Stimulated activated CD4-positive, alpha-beta T cell treated with anti-CD3 and anti-CD28 coated beads, Interleukin-4, amount 100 ng/mL, for 24 hours (primary cell): ENCODE measurements around the gene DISC1.
"Not testable (repeated sequence)": the region's sequence is repeated elsewhere in the genome, so short reads cannot be mapped to it uniquely, and the experiment has no call there.

Experiments
- DNase-seq: peaks from one replicate; pipeline ENCODE4 v3.0.0-alpha.2; 2020

Gene DISC1

DNA sequence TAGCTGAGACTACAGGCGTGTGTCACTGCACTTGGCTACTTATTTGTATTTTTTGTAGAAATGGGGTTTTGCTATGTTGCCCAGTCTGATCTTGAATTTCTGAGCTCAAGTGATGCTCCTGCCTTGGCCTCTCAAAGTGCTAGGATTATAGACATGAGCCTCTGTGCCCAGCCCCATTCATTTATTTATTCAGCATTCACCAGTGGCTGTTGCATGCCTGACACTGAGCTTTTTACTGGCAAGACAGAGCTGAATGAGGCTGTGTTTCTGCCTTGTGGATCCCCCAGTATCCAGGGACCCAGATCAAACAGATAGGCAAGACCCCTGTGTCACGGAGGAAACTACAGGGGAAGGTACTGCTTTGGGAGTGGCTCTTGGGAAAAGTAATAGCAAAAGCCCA, 109.4 kb downstream of the DISC1 start:
- DNase-seq = no peak

DNA sequence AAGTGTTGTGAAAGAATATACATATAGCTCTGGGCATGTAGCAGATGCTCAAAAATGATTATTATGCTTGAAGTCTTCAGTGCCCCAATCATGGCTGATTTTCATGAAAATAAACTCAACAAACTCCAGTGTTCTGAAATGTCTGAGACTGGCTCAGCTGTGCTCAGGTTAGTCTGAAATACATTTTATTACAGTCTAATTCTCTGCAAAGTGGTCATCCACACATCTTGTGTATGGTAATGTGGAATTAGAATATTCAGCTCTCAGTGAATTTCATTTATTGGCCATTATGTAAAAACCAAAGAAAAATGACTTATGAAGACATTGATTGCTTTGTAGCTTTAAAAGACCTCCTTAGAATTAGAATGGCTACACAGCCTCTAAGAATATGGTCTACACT, 109.9 kb downstream of the DISC1 start:
- no peak for DNase-seq

DNA sequence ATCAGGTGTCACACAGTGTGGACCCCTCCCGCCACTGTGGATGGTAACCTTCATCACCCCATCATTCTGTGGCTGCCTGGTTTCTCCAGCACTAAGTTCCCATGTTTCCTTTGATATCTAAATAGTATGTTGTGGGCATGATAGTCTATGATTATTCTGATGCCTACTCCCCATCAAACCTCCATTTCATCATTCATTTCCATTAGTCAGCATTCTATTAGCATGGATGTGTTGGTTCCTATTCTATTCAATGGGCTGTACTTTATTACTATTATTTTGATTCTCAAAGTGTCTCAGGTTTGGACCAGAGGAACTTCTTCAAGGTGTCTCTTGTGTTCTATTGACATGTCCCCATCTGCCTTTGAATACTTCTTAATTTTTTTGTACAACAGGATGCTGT, 112.0 kb downstream of the DISC1 start:
- DNase-seq = no peak

DNA sequence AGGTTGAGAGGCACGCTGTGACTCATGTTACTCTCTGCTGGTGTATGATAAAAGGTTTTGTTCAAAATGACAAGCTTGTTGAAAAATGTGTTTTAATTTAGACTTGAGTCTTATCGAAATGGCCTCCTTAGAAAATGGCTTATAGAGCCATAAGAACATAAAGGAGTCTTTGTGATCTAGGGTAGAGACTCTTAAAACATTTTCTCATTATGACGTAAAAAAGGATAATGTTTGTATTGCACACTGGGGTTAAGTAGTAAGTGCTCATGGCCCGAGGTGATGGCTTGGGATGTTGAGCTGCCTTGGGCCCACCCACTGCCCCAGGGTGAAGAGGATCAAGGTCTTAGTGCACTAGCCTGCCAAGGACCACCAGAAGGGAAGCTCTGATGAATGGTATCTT, 117.4 kb downstream of the DISC1 start:
- DNase-seq = no peak

DNA sequence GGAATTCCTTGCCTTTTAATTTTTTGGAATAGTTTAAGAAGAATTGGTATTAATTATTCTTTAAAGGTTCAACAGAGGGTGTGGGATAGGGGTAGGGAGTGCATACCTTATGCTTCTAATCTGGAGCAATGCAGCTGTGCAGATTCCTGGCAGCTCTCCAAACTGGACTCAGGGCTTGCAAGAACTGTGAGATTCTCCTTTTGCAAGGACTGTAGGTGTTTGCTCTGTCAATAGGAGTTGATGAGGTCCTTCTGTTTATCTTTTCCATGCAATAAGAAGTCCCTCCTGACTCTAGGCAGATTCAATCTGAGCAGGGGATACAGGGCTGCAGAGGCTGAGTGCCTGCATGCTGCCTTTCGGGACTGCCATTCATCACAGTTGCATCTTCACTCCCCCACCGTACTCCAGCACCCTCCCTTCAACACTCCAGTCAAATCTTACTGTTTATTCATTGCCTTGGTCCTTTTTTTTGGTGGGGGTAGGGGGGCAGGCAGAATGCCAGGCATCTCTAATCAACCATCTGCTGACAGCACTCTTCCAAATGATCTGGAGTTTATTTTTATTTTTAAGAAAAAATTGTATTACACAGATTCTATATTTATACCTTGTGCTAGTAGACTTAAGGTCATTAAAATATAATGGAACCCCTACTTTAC, 122.3 kb downstream of the DISC1 start:
- DNase-seq = no peak

DNA sequence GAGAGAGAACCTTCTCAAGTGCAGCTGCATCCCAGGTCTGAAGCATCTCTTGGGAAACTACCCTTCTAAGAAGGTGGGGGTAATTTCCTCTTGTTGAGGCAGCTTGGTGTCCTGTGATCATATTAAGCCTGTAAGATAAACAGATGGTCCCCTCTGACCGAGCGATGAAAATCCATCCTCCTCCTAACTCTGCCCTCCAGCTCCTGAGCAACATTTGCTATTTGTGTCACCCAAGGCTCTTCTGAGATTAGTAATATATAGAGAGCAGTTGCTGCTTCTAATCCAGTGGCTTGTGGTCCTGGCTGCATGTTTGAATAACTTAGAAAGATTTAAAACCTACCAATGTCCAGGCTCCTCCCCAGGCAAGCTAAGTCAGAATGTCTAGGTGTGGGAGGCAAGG, 123.7 kb downstream of the DISC1 start:
- DNase-seq = no peak

DNA sequence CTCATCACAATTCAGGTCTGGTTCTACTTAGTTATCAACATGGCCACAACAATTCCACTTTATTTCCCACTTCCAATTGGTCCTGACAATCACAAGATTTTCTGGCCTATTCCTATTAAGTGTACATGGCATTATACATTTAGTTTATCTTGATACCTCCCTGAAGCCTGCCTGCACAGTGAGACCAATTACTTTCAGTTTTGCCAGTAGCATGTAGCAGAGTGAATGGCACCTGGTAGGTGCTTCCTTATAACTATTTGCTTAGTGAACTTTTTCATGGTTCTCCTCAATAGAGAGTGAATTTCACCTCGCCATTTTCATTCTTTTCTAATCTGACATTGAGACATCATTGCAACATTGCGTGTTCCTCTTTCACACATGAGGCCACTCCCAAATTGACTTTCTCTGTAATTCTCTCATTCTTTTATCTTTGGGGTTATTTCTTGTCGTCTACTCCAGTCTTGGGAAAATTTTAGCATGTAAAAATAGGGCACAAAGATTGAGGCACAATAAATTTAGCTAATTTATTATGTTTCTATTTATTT, 124.3 kb downstream of the DISC1 start:
- no peak for DNase-seq

DNA sequence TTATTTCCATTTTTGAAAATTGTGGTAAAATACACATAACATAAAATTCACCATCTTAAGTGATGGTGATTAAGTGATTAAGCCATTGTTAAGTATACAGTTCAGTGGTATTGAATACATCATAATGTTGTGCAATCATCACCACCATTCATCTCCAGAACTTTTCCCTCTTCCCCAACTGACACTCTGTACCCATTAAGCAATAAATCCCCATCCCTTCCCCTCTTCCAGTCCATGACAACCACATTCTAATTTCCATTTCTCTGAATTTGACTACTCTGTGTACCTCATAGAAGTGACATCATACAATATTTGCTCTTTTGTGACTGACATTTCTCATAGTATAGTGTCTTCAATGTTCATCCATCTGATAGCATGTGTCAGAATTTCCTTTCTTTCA, 124.8 kb downstream of the DISC1 start:
- DNase-seq = no peak

DNA sequence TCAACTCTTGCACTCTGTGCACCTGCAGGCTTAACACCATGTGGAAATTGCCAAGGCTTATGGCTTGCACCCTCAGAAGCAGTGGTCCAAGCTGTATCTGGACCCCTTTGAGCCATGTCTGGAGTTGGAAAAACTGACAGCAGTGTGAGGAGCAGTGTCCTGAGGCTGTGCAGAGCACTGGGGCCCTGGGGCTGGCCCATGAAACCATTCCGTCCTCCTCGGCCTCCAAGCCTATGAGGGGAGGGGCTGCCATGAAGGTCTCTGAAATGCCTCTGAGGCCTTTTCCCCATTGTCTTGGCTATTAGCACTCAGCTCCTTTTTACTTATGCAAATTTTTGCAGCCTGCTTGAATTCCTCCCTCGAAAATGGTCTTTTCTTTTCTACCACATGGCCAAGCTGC, 126.7 kb downstream of the DISC1 start:
- no peak for DNase-seq

DNA sequence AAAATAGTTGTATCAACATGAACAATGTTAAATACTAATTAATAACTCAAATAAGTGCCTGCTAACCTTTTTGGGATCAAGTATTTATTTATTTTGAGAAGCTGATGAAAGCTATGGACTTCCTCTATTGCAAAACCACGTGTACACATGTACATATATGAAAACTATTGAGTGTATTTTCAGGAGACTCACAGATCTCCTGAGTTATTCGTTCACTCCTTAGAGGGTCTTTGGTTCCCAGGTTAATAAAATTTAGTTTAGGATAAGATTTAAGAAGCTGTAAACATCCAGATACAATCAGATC, 130.5 kb downstream of the DISC1 start:
- DNase-seq = no peak

DNA sequence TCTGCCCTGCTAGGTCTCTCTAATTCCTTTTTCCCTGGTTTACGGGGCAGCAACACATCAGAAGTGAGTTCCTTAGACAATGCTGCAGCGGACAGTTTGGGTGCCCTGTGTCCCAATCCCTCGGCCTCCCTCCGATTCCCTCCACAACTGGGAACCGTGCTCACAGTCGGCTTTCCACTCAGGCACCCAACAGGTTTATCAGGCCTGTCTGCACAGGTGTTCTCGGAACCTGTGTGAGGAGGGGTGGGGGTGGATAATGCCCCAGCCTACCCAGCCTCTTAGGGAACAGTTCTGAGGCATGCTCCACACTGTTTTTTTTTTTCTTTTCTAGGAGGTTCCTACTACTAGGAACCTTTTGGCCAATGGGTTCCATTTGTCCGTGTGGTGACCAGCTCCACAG, 131.2 kb downstream of the DISC1 start:
- DNase-seq = no peak

DNA sequence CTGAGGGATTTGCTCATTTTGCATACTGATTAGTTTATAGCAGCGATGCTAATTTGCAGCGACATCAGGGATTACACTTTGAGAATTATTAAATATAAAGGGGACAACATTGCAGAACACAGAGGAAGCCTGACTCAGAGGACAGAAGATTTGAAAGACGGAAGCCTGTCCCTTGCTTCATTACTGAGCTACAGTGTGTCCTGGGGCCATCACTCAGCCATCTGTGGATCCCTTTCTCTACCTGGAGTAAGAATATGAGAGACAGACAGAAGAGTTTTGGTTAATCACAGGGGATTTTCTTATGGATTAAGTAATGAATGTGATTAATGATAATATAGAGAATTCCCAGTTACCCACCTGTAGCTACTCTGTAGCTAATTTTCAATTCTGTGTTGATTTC, 134.7 kb downstream of the DISC1 start:
- no peak for DNase-seq

DNA sequence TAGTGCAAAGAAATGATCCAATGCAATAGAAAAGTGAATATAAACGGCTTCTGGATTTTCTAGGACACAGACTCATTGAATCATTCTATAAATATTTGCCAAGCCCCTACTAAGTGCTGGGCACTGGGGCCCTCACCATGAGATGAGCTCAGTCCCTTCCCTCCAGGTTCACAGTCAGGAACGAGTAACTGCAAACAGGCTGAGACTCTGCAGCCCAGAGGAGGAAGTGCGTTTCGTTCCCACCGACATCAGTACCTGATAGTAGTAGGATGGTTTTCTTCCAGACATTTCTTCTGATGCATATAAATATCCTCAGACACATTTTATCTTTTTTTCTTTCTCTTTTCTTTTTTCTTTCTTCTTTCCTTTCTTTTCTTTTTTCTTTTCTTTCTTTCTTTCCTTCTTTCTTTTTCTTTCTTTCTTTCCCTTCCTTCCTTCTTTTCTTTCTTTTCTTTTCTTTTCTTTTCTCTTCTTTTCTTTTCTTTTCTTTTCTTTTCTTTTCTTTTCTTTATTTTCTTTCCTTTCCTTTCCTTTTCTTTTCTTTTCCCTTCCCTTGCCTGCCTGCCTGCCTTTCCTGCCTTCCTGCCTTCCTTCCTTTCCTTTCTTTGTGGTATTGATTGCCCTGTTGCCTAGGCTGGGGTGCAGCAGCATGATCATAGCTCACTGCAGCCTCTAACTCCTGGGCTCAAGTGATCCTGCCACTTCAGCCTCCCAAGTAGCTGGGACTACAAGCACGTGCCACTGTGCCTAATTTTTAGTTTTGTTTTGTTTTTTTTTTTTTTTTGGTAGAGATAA, 135.4 kb downstream of the DISC1 start:
- DNase-seq = no peak

DNA sequence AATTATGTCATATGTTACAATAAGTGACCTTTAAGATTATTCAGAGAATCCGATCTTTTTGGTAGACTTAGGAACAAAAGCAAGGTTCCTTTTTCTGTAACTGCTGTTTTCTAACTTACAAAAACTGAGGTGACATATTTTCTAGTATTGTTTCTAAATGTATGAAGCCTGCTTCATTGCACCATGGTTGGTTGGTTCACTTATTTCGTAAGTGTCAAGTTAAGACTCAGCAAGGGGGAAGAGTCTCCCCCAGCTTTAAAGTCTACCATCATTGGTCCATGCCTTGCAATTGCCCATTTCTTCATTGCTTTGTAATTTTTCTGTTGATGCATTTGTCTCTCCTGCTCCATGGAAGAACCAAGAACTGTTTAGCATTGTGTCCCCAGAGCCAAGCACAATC, 136.9 kb downstream of the DISC1 start:
- no peak for DNase-seq

DNA sequence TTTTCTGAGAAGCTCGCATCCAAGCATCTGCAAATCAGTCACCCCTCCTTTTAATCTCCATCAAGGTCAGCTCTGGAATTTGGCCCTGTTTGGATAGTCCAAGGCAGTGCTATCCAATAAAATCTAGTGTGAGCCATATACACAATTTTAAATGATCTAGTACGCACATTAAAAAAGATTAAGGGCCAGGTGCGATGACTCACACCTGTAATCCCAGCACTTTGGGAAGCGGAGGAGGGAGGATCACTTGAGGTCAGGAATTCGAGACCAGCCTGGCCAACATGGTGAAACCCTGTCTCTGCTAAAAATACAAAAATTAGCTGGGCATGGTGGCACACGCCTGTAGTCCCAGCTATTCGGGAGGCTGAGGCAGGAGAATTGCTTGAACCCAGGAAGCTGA, 139.2 kb downstream of the DISC1 start:
- not testable (repeated sequence) for DNase-seq

DNA sequence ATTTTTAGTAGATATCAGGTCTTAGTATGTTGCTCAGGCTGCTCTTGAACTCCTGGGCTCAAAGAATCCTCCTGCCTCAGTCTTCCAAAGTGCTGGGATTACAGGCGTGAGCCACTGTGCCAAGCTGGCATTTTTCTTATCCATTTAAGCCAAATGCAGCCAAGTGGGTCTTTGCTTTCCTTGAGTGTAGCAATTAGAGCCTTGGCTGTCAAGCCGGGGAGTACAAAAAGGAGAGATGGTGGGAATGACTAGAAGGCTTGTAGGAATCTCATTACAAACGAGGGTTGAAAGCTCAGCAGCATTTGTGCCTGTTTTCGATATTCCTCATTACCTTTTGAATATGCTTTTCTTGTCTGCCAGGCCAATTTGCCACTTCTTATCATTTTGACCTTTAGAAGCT, 140.9 kb downstream of the DISC1 start:
- DNase-seq = no peak

DNA sequence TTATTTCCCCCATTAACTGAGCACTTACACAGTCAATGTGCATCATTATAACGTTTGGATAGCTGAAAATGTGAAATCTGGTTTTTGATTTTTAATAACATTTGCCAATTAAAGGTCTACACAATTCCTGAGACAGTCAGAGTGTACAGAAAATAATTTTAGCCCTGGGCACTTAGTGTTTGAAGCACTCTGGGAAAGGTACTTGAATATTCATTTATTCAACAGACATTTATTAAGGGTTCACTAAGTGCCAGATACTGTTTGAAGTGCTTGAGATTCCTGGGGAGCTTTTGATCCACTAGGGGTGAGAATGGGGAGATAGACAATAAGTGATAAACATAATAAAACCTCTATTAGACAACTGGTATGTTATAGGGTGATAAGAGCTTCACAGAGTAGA, 141.8 kb downstream of the DISC1 start:
- no peak for DNase-seq

DNA sequence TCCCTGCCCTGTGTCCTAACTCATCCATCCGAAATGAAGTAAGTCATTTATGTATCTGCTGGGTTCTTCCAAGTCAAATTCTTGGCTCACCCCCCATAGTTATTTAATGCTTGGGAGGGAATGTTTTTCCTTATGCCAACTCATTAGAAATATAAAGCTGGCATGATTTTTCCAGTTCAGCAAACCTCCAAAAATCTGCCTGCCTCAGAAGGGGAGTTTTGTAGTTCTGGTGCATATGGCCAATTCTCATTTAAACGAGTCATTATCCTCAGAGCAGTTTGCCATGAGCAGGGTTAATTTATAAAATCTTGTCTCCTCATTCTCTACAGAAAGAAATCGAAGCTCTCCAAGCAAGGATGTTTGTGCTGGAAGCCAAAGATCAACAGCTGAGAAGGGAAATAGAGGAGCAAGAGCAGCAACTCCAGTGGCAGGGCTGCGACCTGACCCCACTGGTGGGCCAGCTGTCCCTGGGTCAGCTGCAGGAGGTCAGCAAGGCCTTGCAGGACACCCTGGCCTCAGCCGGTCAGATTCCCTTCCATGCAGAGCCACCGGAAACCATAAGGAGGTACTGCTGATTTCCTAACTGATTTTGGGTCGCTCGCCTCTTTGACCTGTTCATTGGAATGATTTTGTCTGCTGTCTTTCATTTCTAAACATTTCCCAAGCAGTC, 144.1 kb downstream of the DISC1 start:
- no peak for DNase-seq

DNA sequence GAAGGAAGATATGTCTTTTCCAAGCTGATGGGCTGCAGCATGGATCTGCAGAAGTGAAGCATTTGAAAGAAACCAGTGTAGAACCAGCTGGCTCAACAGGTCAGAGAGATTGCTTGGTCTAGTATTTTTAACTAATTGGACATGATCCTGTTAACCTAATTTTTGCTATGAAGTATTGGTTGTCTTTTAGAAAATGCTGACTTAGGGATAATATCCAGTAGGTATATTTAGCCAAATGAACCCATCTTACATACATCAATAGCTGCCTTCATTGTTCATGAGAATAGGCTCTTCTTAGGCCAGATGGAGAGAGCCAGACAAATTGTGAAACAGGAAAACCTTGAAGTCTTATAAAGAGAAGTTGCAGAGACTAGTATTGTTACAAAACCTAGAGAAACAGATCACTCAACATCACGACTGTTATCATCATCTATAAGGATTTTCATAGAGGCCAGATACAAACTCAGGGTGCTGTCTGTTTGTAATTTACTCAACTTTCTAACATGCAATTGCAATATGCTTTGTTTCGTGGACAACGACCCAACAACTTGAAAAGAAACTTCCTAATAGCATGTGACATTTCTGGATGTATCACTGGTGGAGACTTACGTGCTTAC, 148.2 kb downstream of the DISC1 start:
- DNase-seq = no peak

DNA sequence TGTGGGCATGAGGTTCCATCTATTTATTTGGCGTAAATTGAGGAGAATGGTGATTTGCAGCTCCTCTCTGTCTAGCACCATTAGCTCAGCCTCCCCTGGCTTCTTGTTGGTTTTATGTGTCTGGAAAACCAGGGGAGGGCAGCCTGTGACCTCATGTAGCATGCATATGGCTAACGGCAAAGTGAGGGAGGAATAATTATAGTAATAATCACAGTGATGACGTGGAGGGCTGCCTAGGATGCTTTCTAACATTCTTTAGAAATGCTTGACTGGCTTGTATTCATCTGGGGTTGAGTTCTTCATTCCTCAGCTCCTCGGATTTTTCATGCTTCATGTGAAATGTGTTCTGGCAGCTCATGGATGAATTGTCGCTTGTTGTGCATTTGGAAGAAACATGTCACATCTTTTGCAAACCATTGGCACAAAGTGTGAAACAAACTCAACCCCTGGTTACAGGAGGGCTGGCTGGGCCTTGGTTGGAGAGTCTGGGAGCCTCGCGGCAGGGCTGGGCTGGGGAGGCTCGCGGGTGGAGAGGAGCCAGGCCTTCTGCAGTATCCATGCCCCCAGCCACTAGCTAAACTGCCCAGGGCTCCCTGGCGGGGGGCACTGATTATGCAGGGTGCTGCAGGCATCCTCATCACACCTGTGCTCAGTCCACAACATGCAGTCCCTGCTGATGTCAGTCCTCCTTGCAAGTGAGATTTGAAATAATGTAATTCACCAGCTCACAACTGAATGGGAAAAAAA, 149.6 kb downstream of the DISC1 start:
- DNase-seq = no peak

DNA sequence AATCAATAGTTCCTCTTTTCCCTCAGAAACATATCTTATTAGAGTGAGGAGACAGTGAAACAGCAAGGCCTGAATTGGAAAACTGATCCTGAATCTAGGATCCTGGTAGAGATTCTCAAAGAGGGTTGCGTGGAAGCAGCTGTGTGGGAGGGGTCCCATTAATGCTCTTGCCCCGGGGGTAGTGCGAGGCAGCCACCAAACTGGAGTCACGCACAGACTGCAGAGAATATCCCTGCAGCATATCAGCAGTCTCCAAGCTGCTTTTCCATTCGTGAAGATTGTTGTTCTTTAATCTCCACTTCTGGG, 150.1 kb downstream of the DISC1 start:
- DNase-seq = no peak

DNA sequence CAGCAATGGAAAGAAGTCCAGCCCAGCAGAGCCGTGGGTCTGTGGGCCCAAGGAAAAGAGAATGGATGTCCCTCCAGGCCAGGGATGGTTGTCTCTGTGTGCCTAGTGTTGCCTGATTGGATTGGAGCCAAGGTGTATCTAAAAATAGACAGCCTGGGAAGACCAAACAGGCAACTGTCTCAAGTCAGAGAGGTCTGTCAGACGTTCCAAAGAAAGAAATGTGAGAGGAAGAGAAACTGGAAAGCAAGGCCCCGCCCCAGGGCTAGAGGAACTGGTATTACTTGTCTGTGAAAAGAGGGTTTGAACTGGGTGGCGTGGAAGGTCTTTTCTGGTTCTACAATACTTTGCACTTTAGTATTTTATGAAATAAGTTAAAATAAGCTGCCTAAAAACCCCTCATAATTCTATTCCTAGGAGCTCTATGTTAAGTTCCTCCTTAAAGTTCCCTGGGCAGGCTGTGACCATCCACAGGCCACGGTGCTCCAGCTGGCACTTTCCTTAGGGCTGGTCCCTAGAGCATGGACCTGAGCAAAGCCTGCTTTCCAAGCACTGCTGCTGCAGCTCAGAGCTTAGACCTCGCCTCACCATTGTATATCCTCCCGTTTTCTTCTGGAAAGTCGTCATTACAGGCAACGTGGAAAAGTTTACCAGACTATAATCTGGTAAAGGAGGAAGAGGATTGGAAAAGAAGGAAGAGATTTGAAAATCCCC, 151.6 kb downstream of the DISC1 start:
- no peak for DNase-seq

DNA sequence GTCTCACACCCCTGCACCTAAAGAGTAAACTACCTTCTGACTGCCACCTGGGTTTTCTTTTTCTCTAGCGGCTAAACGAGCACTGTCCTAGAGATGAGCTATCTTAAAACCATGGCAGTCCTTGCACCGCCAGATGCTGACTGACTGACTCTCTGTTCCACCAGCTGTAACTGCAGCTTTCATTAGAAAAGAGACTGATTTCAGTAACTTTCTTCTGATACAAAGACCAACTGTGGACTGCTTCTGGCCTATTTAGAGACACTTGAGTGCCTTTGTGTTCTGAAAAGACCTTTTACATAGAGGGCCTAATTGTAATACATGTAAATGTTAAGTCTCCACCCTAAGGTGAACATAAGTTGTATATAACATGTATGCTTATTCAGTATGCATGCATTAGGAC, 152.5 kb downstream of the DISC1 start:
- DNase-seq = no peak
